ENCODE data around the gene C4orf33. TPM values are rescaled to one million over a fixed set of nuclear protein-coding genes. Genes with fewer than 3 reads are reported as not detected.
"Not testable (repeated sequence)": the region's sequence is repeated elsewhere in the genome, so short reads cannot be mapped to it uniquely, and the experiment has no call there.

The C4orf33 gene
- total RNA-seq, 1 donor from 2014 or later: 17.0 TPM

GRCh38 chr4:129113919-129114318 lies 18.0 kb downstream of the C4orf33 start:
- Histone ChIP-seq H3F3A (ENCODE audit: low read depth) (peaks cover 14% of the 10 kb centered on the region), H3K4me2 (no peak overlapping the region), H2AFZ (replicated peaks) (no peak overlapping the region), H3K4me1 (peaks cover 19% of the 10 kb centered on the region), H3K9ac (no peak overlapping the region), H3K27ac (no peak overlapping the region), H3K27me3 (no peaks in the 10 kb centered on the region), H4K20me1 (ENCODE audit: low read depth) (no peaks in the 10 kb centered on the region), H3K79me2 (ENCODE audit: low read depth) (no peaks in the 10 kb centered on the region), H3K36me3 (no peaks in the 10 kb centered on the region), H3K4me3 (no peak overlapping the region), H3K9me3 (ENCODE audit: low read depth) (no peaks in the 10 kb centered on the region)
- Mint-ChIP-seq H3K9me3 (no peaks in the 10 kb centered on the region), H3K4me1 (no peaks in the 10 kb centered on the region), H3K4me3 (no peak overlapping the region), H3K27ac (no peak overlapping the region), H3K36me3 (no peaks in the 10 kb centered on the region), H3K27me3 (ENCODE audit: insufficient read depth, low read depth) (no peaks in the 10 kb centered on the region)
- no peak for DNase-seq (ENCODE audit: low spot score)
- TF ChIP-seq EZH2phosphoT487 (IDR thresholded peaks at IDR 0.05) (no peak), EZH2 (IDR thresholded peaks at IDR 0.05) (no peak), CTCF (IDR thresholded peaks at IDR 0.05) (no peak)

GRCh38 chr4:129117705-129118104 lies 21.8 kb downstream of the C4orf33 start:
- no peaks in the 10 kb centered on the region for H3K4me1 ChIP-seq
- no peak for DNase-seq (ENCODE audit: low spot score)
- H3K79me2 ChIP-seq (ENCODE audit: low read depth): no peaks in the 10 kb centered on the region
- Mint-ChIP-seq H3K27ac (no peak overlapping the region), H3K4me1 (no peaks in the 10 kb centered on the region), H3K4me3 (no peak overlapping the region), H3K27me3 (ENCODE audit: insufficient read depth, low read depth) (no peaks in the 10 kb centered on the region), H3K36me3 (no peaks in the 10 kb centered on the region), H3K9me3 (no peaks in the 10 kb centered on the region)
- H3K4me3 ChIP-seq: no peak overlapping the region
- H3K27ac ChIP-seq: no peak overlapping the region
- TF ChIP-seq EZH2phosphoT487 (IDR thresholded peaks at IDR 0.05): no peak
- H3K9me3 ChIP-seq (ENCODE audit: low read depth): no peaks in the 10 kb centered on the region
- H3K9ac ChIP-seq: no peak overlapping the region
- no peaks in the 10 kb centered on the region for H3K36me3 ChIP-seq
- no peaks in the 10 kb centered on the region for H3K27me3 ChIP-seq
- H2AFZ ChIP-seq (replicated peaks): no peak overlapping the region
- H4K20me1 ChIP-seq (ENCODE audit: low read depth): no peaks in the 10 kb centered on the region
- H3K4me2 ChIP-seq: no peak overlapping the region
- no peaks in the 10 kb centered on the region for H3F3A ChIP-seq (ENCODE audit: low read depth)

GRCh38 chr4:129126614-129127013 lies 30.7 kb downstream of the C4orf33 start:
- not testable (repeated sequence) for H3K4me1 Mint-ChIP-seq; H3K27me3 Mint-ChIP-seq (ENCODE audit: insufficient read depth, low read depth); H3K27ac ChIP-seq; H3K36me3 ChIP-seq; H3K79me2 ChIP-seq (ENCODE audit: low read depth); H3K9ac ChIP-seq; DNase-seq (ENCODE audit: low spot score); H3K27me3 ChIP-seq; H3K4me3 ChIP-seq; H3K4me3 Mint-ChIP-seq; H3K36me3 Mint-ChIP-seq; H3K4me1 ChIP-seq; H3F3A ChIP-seq (ENCODE audit: low read depth); H3K4me2 ChIP-seq; H3K9me3 ChIP-seq (ENCODE audit: low read depth); H3K27ac Mint-ChIP-seq; H4K20me1 ChIP-seq (ENCODE audit: low read depth); H3K9me3 Mint-ChIP-seq
- peak overlapping the region; percentile 50 for H2AFZ ChIP-seq (replicated peaks)

- Mint-ChIP-seq H3K4me3 (no peak overlapping the region), H3K4me1 (no peaks in the 10 kb centered on the region)
- no peak overlapping the region for H3K9ac ChIP-seq
Observed at GRCh38 chr4:129129143-129129542, 33.2 kb downstream of the C4orf33 start.

More at GRCh38 chr4:129129143-129129542, 33.2 kb downstream of the C4orf33 start:
- Histone ChIP-seq H3K4me1 (no peaks in the 10 kb centered on the region), H2AFZ (replicated peaks) (no peak overlapping the region), H3K4me2 (no peak overlapping the region), H4K20me1 (ENCODE audit: low read depth) (no peaks in the 10 kb centered on the region), H3K4me3 (no peak overlapping the region), H3K27me3 (no peaks in the 10 kb centered on the region), H3K79me2 (ENCODE audit: low read depth) (no peaks in the 10 kb centered on the region), H3K36me3 (no peaks in the 10 kb centered on the region), H3K27ac (no peak overlapping the region), H3F3A (ENCODE audit: low read depth) (no peaks in the 10 kb centered on the region), H3K9me3 (ENCODE audit: low read depth) (no peaks in the 10 kb centered on the region)
- no peaks in the 10 kb centered on the region for H3K36me3 Mint-ChIP-seq
- TF ChIP-seq EZH2 (IDR thresholded peaks at IDR 0.05) (no peak), EZH2phosphoT487 (IDR thresholded peaks at IDR 0.05) (no peak), CTCF (IDR thresholded peaks at IDR 0.05) (no peak)
- no peaks in the 10 kb centered on the region for H3K9me3 Mint-ChIP-seq
- no peak overlapping the region for H3K27ac Mint-ChIP-seq
- DNase-seq (ENCODE audit: low spot score): no peak
- peaks cover 2% of the 10 kb centered on the region for H3K27me3 Mint-ChIP-seq (ENCODE audit: insufficient read depth, low read depth)

Data from neural progenitor cell (in vitro differentiated cells).